HEK293T (cell line): ENCODE measurements around the gene SPP1.

ENCODE experiments used
- ARNT ChIP-seq: fragments of 450-650 bp; IDR thresholded peaks from 2 replicates; pipeline ENCODE4 v1.6.1; 2017; ENCODE audit warnings: mild to moderate bottlenecking
- BHLHE40 ChIP-seq: fragments of 450-650 bp; IDR thresholded peaks from 2 replicates; pipeline ENCODE4 v1.6.1; 2016; ENCODE audit warnings: mild to moderate bottlenecking, moderate library complexity, borderline replicate concordance
- CTBP1 ChIP-seq: fragments of 450-650 bp; IDR thresholded peaks from 2 replicates; pipeline ENCODE4 v1.6.1; 2016; ENCODE audit warnings: borderline replicate concordance
- ELF4 ChIP-seq: fragments of 450-650 bp; IDR thresholded peaks from 2 replicates; pipeline ENCODE4 v1.6.1; 2017; ENCODE audit warnings: antibody characterized with exemption
- FOXA1 ChIP-seq: fragments of 450-650 bp; IDR thresholded peaks from 2 replicates; pipeline ENCODE4 v1.6.1; 2016; ENCODE audit warnings: mild to moderate bottlenecking
- FOXK2 ChIP-seq: fragments of 450-650 bp; IDR thresholded peaks from 2 replicates; pipeline ENCODE4 v1.6.1; 2016; ENCODE audit warnings: mild to moderate bottlenecking
- HDGF ChIP-seq: fragments of 450-650 bp; IDR thresholded peaks from 2 replicates; pipeline ENCODE4 v1.6.1; 2017; ENCODE audit warnings: antibody characterized with exemption, borderline replicate concordance
- LEF1 ChIP-seq: fragments of 450-650 bp; IDR thresholded peaks from 2 replicates; pipeline ENCODE4 v1.6.1; 2017; ENCODE audit warnings: mild to moderate bottlenecking, borderline replicate concordance
- PKNOX1 ChIP-seq: fragments of 450-650 bp; IDR thresholded peaks from 2 replicates; pipeline ENCODE4 v1.6.1; 2016
- SP1 ChIP-seq: fragments of 450-650 bp; IDR thresholded peaks from 2 replicates; pipeline ENCODE4 v1.6.1; 2017
- SUZ12 ChIP-seq: fragments of 450-650 bp; IDR thresholded peaks from 2 replicates; pipeline ENCODE4 v1.6.1; 2016; ENCODE audit warnings: mild to moderate bottlenecking
- TARDBP ChIP-seq: fragments of 450-650 bp; IDR thresholded peaks from 2 replicates; pipeline ENCODE4 v1.6.1; 2016
- ZNF384 ChIP-seq: fragments of 450-650 bp; IDR thresholded peaks from 2 replicates; pipeline ENCODE4 v1.6.1; 2016

GRCh38 chr4:87983996-87984395, 8.5 kb downstream of the SPP1 start:
- TF ChIP-seq SP1, result no peak
- no peak for TF ChIP-seq BHLHE40
- no peak for TF ChIP-seq ARNT
- no peak for TF ChIP-seq FOXK2
- TF ChIP-seq FOXA1, result no peak
- no peak for TF ChIP-seq HDGF
- no peak for TF ChIP-seq ZNF384
- no peak for TF ChIP-seq ELF4
- no peak for TF ChIP-seq PKNOX1
- no peak for TF ChIP-seq CTBP1
- no peak for TF ChIP-seq SUZ12
- TF ChIP-seq LEF1, result no peak
- TF ChIP-seq TARDBP, result no peak
